Sciatic nerve (tissue), 2 donors: ENCODE data around the gene NETO2. TPM values are rescaled to one million over a fixed set of nuclear protein-coding genes. Genes with fewer than 3 reads are reported as not detected.

Experiments
- ATAC-seq: fragments of 200-7000 bp; cut with Tn5 transposase; one replicate; pipeline ENCODE4 v1.9.1; 2020; ENCODE audit warnings: mild to moderate bottlenecking, moderate library complexity
- DNase-seq: peaks from one replicate; pipeline ENCODE4 v3.0.0-alpha.2; 2020; ENCODE audit warnings: low spot score
- intact Hi-C: fragments of 100-400 bp; cut with DNase I; formaldehyde crosslinking; loops from one replicate; pipeline ENCODE4 v1.14.2; 2022
- total RNA-seq: library from RNA; stranded (reverse); fragmentation: NEBNext Ultra II Directional; extraction: Animal tissue kit (Norgen Biotek cat#: 25700); gene quantifications from one replicate; pipeline ENCODE4 v1.2.1, GENCODE V29; 2021
- donor health status: DM: no; HTN: no; CAD: no.
- donor health status: DM: no; HTN: no; CAD: no.

NETO2 gene
- total RNA-seq, 1 donor from 2014 or later = 1.9 TPM

DNA sequence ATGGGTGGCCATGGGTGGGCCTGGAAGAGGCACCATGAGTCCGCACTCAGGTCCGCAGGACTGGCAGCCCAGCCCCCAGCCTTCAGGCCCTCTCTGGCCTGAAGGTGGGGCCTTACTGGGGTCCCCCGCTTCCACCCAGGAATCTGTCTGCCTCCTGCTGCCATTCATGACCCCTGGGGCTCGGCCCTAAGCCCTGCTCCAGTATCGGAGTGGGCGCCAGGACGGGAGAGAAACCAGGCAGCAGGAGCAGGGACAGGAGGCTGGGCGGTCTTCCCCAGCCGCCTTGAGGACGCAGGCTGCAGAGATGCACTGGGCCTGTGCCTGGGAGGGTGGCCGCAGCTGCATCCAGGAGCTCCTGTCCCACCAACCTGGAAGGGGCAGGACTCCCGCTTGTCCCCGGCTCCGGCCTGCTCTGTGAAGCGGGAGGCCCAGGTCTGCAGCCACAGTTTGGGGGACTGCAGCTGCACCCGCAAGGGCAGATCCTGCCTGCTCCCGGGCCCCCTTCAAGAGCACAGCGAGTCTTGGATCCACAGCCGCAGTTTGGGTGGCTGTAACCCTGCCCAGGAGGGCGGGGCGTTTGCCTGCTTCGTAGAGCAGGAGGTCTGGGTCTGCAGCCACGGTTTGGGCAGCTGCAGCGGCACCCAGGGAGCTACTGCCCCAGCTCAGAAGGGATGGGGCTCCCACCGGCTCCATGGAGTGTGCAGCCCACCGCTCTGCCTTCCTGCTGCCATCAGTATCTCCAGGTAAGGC, 88.4 kb downstream of the NETO2 start:
- ATAC-seq = peak; percentile 10
- DNase-seq = no peak
- intact Hi-C loops = no loop called here

DNA sequence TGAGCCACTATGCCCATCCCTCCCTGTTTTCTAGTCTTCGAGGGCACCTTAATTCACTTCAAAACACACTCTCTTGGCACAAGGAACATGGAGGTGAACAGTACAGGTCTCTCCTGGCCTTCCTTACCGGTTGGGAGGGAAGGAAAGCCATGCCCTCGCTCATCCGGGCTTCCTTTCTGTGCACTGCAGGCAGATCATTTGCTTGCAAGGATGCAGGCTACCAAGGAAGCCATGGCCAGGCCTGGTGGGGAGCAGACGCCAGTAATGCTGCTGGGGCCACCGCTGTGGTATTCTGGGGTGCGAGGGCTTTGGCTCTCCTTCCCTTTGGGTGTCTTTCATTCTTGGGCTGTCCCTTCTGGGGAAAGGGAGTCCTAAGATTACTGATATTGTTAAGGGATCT, 89.4 kb downstream of the NETO2 start:
- intact Hi-C loops = no loop called here
- no peak for ATAC-seq
- DNase-seq = no peak

DNA sequence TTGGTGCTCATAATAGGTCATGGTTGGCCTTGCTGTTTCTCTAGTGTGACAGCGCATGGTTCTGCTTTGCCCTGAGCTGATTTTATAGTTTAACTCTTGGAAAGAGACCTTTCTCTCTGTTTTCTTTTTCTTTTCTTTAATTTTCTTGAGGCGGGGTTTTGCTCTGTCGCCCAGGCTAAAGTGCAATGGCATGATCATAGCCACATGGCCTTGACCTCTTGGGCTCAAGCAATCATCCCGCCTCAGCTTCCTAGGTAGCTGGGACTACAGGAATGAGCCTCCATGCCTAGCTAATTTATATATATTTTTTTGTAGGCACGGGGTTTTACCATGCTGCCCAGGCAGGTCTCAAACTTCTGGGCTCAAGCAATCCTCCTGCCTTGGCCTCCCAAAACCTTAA, 89.8 kb downstream of the NETO2 start:
- intact Hi-C loops = no loop called here
- DNase-seq (no peak), ATAC-seq (no peak)

DNA sequence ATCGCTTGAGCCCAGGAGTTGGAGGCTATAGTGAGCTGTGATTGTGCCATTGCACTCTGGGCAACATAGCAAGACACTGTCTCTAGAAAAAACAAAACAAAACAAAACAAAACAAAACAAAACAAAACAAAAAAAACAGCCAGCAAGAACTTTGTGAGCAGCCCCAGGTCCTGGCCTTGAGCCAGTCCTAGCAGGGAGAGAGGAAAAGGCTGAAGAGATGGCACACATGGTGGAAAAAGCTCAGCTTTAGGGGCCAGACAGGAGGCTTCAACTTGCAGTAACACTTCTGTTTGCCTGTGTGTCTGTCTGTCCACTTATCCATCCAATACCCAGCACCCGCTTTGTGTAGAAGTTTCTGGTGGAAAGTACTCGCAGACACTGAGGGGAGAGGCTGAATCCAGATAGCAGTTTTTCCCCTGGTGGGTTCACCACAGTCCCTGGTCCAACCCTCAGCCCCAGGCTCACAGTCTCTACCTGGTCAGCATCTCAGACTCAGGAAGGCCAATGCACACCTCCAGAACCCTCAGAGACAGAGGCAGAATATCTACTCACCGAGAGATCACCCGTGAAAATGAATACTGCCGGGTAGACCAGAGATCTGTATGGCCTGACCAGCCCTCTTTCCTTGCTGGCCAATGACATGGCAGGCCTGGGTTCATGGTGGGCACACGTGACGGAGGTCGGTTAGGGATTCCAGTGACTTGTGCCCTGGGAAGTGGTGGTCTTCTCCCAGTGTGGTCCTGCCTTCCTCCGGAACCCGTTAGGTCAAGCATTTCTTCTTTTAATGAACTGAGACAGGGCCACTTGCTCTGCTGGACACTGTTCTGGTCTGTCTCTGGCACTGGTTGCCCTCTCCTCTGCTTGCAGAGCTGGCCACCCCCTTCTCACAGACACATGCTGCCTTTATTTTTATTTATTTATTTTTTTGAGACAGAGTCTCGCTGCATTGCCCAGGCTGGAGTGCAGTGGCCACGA, 90.8 kb downstream of the NETO2 start:
- DNase-seq (no peak), ATAC-seq (no peak)
- intact Hi-C loops = no loop called here

DNA sequence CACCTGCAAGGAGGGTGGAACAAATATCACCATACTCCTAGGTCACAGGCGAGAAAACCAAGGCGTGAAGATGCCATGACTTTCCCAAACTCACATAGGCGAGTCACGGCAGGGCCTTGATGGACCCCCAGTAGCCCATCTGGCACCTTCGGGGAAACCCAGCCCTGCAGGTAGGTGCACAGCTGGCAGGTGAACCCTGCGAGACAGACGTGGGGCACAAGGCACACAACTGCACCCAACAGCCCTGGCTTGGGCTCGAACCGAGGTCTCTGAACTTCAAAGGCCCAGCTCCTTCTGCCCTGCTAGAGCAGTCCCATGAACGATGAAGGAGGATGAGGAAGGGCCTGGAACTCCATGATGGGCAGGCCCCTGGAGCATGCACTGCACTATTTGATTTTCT, 92.7 kb downstream of the NETO2 start:
- no peak for DNase-seq
- intact Hi-C loops = no loop called here
- no peak for ATAC-seq

DNA sequence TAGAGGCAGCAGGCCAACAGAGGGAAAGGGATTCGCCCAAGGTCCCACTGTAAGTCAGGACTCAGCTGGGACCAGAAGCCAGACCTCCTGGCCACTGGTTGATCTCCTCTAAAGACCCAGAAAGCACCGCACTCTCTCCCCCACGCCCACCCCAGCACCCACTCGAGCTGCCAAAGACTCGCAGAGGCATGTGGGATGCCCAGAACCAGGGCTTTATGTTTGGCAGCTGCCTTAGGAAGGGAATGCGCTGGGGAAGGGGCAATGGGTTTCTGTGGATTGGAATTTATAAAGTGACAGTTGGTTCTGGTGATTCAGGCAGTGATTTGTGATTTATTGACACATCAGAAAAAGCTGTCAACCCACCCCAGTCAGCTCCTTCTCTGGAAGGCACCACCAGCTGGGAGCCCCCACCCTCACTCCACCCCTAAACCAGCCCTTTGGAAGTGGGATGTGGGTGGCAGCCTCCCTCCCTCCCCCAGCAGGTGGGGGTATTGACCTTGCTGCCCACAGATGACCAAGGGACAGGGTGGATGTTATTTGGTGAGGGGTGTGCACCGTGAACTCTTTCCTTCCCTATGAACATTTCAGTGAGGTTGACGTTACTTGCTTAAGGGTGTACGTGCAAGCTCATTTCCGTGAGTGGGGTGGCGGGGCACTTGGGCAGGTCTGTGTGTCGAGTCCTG, 93.7 kb downstream of the NETO2 start:
- intact Hi-C loops = no loop called here
- DNase-seq (no peak), ATAC-seq (no peak)

DNA sequence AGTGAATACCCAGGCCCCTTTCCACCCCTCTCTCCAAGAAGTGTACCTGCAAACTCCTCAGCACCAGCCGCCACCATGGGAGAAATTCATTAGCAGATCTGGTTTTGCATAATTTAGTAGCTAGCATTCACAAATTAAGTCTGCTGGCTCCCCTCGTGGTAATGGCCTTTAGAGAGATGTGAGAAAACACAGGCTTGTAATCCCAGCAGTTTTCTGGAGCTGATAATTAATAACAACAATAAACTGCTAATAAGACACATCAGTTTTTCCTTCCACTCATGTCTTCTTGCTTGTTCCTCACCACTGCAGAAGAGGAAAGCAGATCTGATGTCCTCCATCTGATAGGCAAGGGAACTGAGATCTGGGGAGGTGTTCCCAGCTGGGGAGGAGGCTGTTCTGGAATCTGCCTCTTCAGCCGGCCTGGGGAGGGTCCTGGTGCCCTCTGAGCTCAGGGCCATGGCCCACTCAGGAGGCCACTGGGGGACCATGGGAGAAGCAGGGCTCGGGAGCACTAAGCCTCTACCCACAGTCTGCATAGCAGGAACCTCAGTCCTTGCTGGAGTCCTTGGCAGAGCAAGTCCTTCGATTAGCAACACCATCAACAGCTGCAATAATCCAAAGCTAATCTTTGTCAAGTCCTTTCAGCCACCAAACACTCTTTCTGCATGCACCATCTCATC, 96.1 kb downstream of the NETO2 start:
- ATAC-seq (no peak), DNase-seq (no peak)
- intact Hi-C loops = no loop called here

DNA sequence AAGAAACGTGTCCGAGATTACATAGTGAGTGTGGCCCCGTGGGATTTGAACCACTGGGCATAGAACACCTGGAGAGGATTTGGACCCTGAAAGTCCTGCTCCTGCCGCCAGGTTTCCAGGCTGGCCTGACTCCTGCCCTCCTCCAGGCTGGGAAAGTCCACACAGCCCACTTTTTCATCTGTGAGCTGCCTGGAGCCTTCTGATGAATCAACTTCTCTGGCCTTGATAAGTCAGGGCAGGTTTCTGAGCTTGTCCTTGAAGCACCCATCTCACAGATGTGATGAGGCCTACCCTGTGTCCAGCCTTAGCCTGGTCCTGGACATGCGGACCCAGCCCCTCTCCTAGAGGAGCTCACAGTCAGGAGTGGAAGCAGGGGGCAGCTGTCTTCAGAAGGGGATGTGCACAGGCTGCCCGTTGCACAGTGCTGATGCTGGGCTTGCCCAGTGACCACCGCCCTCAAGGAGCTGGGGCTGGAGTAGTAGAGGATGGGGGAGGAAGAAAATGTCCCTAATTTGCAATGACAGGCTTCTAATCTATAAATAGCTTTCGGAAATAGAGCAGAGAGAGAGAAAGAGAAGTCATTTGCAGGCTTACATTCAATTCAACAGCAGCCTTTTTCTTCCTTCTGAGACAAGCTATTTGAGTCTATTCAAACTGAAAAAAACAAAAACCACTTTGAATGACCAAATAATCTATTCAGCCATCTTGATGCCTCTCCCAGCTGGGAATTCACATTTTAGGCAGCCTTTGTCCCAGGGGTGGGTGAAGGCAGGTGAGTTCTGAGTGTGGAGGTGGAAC, 96.8 kb downstream of the NETO2 start:
- no peak for DNase-seq
- ATAC-seq = no peak
- intact Hi-C loops = no loop called here

DNA sequence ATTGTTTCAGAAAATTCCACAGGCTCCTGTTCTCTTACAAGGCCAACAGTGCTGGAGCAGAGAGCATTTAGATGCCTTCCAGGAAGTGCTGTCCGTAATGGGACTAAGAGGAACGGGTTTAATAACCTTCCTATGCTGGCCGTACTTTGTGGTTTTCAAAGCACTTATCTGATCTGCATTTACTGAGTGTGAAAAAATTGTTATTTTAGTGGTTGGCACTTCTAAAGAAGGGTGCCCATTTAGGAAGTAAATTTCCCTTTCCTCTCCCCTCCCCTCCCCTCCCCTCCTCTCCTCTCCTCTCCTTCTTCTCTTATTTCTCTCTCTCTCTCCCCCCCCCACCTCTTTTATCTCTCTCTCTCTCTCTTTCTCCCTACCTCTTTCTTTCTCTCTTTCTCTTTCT, 98.3 kb downstream of the NETO2 start:
- no peak for ATAC-seq
- intact Hi-C loops = no loop called here
- no peak for DNase-seq

DNA sequence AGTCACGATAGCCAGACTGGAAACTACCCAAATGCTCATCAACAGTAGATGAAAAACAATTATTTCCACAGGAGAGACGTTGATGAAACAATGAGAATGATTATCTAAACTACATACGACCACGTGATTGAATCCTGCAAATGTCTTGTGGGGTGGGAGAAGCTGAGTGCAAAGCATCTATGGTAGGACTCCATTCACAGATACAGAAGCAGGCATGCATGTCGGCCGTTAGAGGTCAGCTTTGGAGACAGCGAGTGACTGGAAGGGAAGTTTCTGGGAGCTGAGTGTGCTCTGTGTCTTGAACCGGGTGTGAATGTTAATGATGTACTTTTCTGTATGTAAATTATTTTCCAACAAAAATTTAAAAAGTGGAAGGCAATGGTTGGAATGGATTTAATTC, 98.7 kb downstream of the NETO2 start:
- intact Hi-C loops = no loop called here
- no peak for ATAC-seq
- DNase-seq = no peak

DNA sequence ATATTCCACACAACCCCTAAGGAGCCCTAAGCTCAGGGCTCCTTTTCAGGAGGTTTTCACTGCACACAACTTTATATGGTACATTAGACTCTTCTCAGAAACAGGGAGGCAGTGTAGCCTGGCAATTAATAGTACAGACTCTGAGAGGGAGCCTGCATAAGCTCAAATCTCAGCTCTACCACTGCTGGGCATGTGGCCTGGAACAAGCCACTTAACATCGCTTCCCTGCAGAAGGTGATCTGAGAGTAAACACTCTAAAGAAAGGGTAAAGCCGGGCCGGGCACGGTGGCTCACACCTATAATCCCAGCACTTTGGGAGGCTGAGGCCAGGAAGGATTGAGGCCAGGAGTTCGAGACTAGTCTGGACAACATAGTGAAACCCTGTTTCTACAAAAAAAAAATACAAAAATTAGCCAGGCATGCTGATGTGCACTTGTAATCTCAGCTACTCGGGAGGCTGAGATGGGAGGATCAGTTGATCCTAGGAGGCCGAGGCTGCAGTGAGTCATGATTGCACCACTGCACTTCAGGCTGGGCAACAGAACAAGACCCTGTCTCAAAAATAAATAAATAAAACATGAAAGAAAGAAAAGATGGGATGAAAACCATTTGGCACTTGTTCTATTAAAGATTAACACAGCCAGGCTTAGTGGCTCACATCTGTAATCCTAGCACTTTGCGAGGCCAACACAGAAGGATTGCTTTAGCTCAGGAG, 99.6 kb downstream of the NETO2 start:
- DNase-seq = no peak
- intact Hi-C loops = no loop called here
- ATAC-seq = no peak

DNA sequence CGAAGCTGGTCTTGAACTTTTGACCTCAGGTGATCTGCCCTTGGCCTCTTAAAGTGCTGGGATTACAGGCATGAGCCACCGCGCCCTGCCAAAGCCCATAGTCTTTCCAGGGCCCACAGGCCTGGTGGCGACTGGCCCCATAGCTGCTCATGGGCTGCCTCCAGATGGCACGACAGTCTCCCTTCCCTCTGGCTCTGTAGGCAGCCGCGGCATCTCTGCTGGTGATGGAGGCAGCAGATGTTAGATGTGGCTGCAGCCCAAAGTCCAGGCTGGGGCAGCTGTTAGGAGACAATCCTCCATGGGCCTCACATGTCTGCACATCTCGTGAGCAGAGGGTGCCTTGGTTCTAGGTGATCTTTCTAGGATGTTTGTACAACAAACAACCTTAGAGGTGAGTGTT, 100.5 kb downstream of the NETO2 start:
- ATAC-seq (no peak), DNase-seq (no peak)
- intact Hi-C loops = no loop called here

DNA sequence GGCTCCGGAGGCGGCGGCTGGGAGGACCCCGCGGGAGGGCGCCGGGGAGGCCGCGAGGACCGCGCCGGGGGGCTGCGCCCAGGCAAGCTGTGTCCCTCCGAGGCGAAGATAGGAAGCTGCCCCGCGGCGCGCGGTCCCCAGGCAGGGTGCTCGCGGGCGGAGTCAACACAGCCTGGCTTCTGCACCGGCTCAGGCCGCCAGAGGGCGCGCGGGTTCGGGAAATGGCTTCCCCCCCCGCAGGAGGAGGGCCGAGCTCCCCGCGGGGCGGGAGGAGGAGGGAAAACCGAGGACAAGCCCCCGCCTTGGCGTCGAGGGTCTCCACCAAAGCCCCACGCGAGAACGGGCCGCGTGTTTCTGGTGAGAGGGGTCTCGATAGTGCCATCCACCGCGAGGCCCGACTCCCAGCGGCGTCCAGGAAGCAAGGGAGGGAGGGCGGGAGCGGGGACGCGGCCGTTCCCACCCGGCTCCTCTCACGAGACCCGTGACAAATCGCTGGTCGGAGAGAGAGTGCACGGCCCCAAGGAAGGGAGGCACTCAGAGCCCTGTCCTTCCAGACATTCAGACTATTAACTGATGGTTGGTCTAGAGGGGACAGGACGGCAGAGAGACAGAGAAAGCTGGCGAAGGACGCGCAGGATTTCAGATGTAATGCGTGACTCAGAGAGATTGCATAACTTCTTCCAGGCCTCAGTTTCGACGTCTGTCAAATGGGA, 105.8 kb downstream of the NETO2 start:
- intact Hi-C loops = no loop called here
- ATAC-seq (peak; percentile 98), DNase-seq (peak; percentile 96)

DNA sequence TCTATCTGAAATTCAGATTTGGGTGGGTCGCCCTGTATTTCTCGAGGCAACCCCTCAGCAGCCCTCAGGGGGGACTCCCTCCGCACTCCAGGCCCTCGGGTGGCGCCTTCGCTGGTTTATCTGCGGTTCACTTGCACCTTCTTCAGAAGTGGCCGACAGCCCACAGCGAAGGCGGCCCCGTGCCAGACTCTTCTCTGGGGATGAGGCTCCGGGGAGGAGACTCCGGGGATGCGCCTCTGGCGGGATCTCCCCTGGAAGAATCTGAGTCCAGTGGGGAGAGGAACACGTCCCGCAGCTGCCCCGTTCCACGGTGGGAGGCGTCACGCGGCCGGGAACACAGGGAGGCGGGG, 106.4 kb downstream of the NETO2 start:
- intact Hi-C loops = no loop called here
- DNase-seq = peak; percentile 72
- peak; percentile 22 for ATAC-seq

DNA sequence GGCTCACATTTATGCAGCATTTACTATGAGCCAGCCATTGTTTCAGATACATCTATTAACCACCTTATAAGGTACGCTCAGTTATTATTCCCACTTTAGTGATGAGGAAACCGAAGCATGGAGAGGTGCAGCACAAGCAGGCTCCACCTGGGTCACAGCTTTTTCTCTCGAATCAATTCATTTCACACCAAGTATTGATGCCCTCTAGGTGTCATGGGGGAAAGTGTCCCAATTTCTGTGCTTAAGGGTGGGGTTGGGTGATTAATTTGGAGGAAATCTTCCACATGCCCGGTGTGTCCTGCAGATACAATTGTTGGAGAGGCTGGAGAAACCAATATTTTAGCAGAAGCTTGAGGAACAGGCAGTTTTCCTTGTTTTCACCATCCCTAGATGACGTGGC, 107.5 kb downstream of the NETO2 start:
- DNase-seq (no peak), ATAC-seq (no peak)
- intact Hi-C loops = no loop called here

DNA sequence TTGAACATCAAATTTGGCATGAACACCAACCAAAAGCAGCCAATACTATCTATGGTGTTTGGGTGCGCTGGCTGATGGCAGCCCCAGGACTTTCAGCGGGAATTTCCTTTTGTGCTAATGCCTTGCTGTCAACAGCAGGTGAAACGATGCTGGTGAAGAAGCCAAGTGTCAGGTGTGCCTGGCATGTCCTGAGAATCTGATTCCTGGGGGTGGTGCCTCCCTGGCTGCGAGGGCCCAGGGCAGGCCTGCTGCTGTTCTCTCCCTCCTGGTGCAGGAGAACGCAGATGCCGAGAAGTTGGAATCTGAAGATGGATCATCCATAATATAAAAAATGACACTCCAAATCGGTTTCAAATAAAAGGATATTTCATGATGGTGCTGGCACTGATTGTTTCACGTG, 108.3 kb downstream of the NETO2 start:
- no peak for ATAC-seq
- intact Hi-C loops = no loop called here
- DNase-seq = no peak

DNA sequence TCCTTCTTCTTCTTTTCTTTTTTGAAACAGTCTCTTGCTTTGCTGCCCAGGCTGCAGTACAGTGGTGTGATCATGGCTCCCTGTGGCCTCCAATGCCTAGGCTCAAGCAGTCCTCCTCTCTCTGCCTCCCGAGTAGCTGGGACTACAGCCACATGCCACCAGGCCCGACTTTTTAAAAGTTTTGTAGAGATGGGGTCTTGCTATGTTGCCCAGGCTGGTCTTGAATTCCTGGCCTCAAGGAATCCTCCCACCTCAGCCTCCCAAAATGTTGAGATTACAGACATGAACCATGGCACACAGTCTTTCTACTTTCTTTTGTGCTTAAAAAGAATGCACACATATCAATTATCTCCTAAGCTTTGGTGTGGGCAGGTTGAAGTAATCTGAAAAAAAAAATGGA, 109.3 kb downstream of the NETO2 start:
- DNase-seq (no peak), ATAC-seq (no peak)
- intact Hi-C loops = no loop called here
